CD14-positive monocyte (primary cell): ENCODE measurements around the gene CD300E. TPM values are rescaled to one million over a fixed set of nuclear protein-coding genes. Genes with fewer than 3 reads are reported as not detected.

Experiments
- DNase-seq, 3 donors: peaks; one replicate each; pipeline ENCODE4 v3.0.0-alpha.2; 2011 to 2022
- H2AFZ ChIP-seq: 2 replicates; pipeline ENCODE4 v1.6.0; 2012; ENCODE audit warnings: mild to moderate bottlenecking, low read depth, low read length, inconsistent platforms; ENCODE audit not compliant: insufficient read depth, poor library complexity, severe bottlenecking
- H3K27ac ChIP-seq, 2 donors: 1 replicate in 1 of 2; 2 replicates in 1 of 2; pipeline ENCODE4 v1.5.1; 2012 to 2013; ENCODE audit warnings: low read length in 2 of 2, control low read depth in 1 of 2, inconsistent platforms in 1 of 2, low read depth in 1 of 2, mild to moderate bottlenecking in 1 of 2
- H3K27me3 ChIP-seq, 2 donors: one replicate each; pipeline versions ENCODE4 v1.6.0 to v1.6.1; 2011 to 2013; ENCODE audit warnings: low read length in 2 of 2; ENCODE audit not compliant: control insufficient read depth in 2 of 2, insufficient read depth in 2 of 2
- H3K36me3 ChIP-seq, 2 donors: replicated peaks in 1 of 2; 1 replicate in 1 of 2; 2 replicates in 1 of 2; pipeline versions ENCODE4 v1.5.1 to v1.6.1; 2012 to 2013; ENCODE audit warnings: low read length in 2 of 2, control low read depth in 1 of 2, inconsistent platforms in 1 of 2, mild to moderate bottlenecking in 1 of 2; ENCODE audit not compliant: insufficient read depth in 2 of 2, control insufficient read depth in 1 of 2
- H3K4me1 ChIP-seq, 2 donors: 1 replicate in 1 of 2; 2 replicates in 1 of 2; pipeline versions ENCODE4 v1.5.1 to v1.6.1; 2012 to 2013; ENCODE audit warnings: low read length in 2 of 2, control low read depth in 1 of 2, inconsistent platforms in 1 of 2, mild to moderate bottlenecking in 1 of 2, moderate library complexity in 1 of 2; ENCODE audit not compliant: insufficient read depth in 2 of 2, control insufficient read depth in 1 of 2
- H3K4me2 ChIP-seq: replicated peaks from 2 replicates; pipeline ENCODE3; 2012; ENCODE audit warnings: low read length, moderate library complexity, mild to moderate bottlenecking; ENCODE audit not compliant: poor library complexity, severe bottlenecking; ENCODE audit errors: extremely low read depth
- H3K4me3 ChIP-seq, 3 experiments: fragments of 200-600 bp in 1 of 3; sonication (generic) in 1 of 3; replicated peaks in 1 of 3; 1 replicate in 2 of 3; 2 replicates in 1 of 3; pipeline ENCODE4 v1.5.1; 2011 to 2013; ENCODE audit warnings: low read length in 3 of 3, mild to moderate bottlenecking in 3 of 3, control low read depth in 2 of 3, low read depth in 2 of 3, inconsistent platforms in 1 of 3, moderate library complexity in 1 of 3
- H3K79me2 ChIP-seq: 2 replicates; pipeline ENCODE4 v1.6.0; 2012; ENCODE audit warnings: mild to moderate bottlenecking, control low read depth, inconsistent platforms, low read length, moderate library complexity; ENCODE audit not compliant: insufficient read depth
- H3K9ac ChIP-seq: 2 replicates; pipeline ENCODE4 v1.6.0; 2017; ENCODE audit warnings: low read length, mild to moderate bottlenecking; ENCODE audit not compliant: insufficient read depth, poor library complexity, severe bottlenecking
- H3K9me3 ChIP-seq, 2 donors: replicated peaks in 1 of 2; 1 replicate in 1 of 2; 2 replicates in 1 of 2; pipeline versions ENCODE4 v1.5.1 to v1.6.1; 2012 to 2013; ENCODE audit warnings: low read length in 2 of 2, control low read depth in 1 of 2; ENCODE audit not compliant: control insufficient read depth in 1 of 2, insufficient read depth in 1 of 2
- H4K20me1 ChIP-seq: 2 replicates; pipeline ENCODE4 v1.6.0; 2012; ENCODE audit warnings: mild to moderate bottlenecking, low read length, control low read depth, moderate library complexity; ENCODE audit not compliant: insufficient read depth
- H3K27ac Mint-ChIP-seq, 7 donors: one replicate each; pipeline ENCODE4 v1.8.0; 2020; ENCODE audit warnings: mild to moderate bottlenecking in 7 of 7, mixed read lengths in 7 of 7, moderate library complexity in 6 of 7, inconsistent platforms in 2 of 7
- H3K27me3 Mint-ChIP-seq, 3 donors: one replicate each; pipeline ENCODE4 v1.8.0; 2021 to 2022; ENCODE audit warnings: low read depth in 3 of 3, mild to moderate bottlenecking in 3 of 3, mixed read lengths in 3 of 3, moderate library complexity in 3 of 3, inconsistent platforms in 1 of 3
- H3K36me3 Mint-ChIP-seq, 2 donors: one replicate each; pipeline ENCODE4 v1.8.0; 2020; ENCODE audit warnings: mixed read lengths in 2 of 2, inconsistent platforms in 1 of 2, mild to moderate bottlenecking in 1 of 2
- H3K4me1 Mint-ChIP-seq: one replicate; pipeline ENCODE4 v1.8.0; 2020; ENCODE audit warnings: mild to moderate bottlenecking, mixed read lengths
- H3K4me3 Mint-ChIP-seq, 2 donors: one replicate each; pipeline ENCODE4 v1.8.0; 2020; ENCODE audit warnings: mild to moderate bottlenecking in 2 of 2, mixed read lengths in 2 of 2, moderate library complexity in 1 of 2
- H3K9me3 Mint-ChIP-seq, 7 donors: one replicate each; pipeline ENCODE4 v1.8.0; 2020 to 2022; ENCODE audit warnings: mixed read lengths in 7 of 7, mild to moderate bottlenecking in 6 of 7, moderate library complexity in 6 of 7, inconsistent platforms in 2 of 7
- WGBS: methylation state at CpG from one replicate; pipeline ENCODE4 v1.1.5; 2013; ENCODE audit warnings: missing lambda C conversion rate; ENCODE audit not compliant: insufficient coverage; 5-methylcytosine and 5-hydroxymethylcytosine counted together
- intact Hi-C, 2 donors: fragments of 100-400 bp; cut with micrococcal nuclease; formaldehyde crosslinking; loops; one replicate each; pipeline versions ENCODE4 v1.15.0 to v1.15.1; 2023
- polyA plus RNA-seq, 3 donors: library from polyadenylated mRNA; depleted of rRNA in 1 of 3; unstranded in 2 of 3; stranded (reverse) in 1 of 3; fragments of 300-500 nt in 2 of 3; fragments of >200 nt in 1 of 3; fragmentation: Illumina TruSeq in 2 of 3; gene quantifications; 1 replicate in 2 of 3; 2 replicates in 1 of 3; pipeline ENCODE4 v1.2.3, GENCODE V29; 2012 to 2021
- TF ChIP-seq, protein P1 (sequence below): fragments of 200-600 bp; IDR thresholded peaks from one replicate; pipeline ENCODE4 v1.8.0; 2022; ENCODE audit warnings: antibody characterized with exemption, mild to moderate bottlenecking

CD300E gene
- polyA plus RNA-seq, 3 donors, result 65.0 to 228 (median 122) TPM

DNA sequence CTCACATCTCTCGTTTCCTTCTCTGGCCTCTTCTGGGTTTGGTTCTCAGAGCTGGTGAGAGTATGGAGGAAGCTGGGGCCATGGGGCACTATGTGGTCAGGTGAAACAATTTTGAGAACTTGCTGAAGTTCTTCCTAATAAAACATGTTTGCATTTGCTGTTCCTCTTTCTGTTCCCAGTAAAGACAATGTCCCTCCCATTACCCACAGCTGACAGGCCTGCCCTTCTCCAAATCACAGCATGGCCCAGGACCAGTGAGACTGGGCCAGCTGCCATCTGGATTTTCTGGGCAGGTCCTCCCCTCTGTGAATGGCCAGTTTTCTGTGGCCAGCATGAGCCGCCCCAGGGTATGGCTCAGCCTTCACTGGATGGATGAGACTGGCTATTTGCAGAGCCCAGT lies 56.1 kb downstream of the CD300E start, which contains the start of gene CD300H:
CD300H (minus strand) TSS at position 113 of the 400 bp plus-strand sequence.
- 89% methylated on average over 1 of the region's 2 CpGs for WGBS

DNA sequence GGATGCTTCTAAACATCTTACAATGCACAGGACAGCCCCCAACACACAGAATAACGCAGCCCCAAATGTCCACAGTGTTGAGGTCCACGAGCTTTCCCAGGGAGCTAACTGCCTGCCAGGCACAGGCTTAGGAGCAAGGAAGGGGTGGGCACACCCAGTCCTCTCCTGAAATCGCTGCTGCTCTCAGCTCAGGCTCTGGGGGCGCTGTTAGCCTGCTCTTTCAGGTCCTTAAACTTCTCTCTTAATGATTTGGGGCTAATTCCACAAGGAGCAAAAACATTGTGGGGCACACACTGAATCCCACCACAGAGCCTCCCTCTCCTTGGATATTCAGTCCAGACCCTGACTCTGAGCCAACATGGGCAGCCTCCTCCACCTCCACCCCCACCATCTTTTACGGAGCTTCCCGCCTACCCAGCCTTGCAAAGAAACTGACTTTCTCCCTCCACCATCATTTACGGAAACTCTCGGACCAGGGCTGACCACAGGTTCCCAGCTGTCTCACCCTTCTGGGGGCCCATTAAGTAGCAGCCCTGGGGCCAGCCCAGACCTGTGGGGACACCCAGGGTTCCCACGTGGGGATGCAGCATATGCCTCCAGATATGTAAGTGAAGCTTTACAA lies 57.3 kb downstream of the CD300E start:
- TF ChIP-seq, protein P1, sequence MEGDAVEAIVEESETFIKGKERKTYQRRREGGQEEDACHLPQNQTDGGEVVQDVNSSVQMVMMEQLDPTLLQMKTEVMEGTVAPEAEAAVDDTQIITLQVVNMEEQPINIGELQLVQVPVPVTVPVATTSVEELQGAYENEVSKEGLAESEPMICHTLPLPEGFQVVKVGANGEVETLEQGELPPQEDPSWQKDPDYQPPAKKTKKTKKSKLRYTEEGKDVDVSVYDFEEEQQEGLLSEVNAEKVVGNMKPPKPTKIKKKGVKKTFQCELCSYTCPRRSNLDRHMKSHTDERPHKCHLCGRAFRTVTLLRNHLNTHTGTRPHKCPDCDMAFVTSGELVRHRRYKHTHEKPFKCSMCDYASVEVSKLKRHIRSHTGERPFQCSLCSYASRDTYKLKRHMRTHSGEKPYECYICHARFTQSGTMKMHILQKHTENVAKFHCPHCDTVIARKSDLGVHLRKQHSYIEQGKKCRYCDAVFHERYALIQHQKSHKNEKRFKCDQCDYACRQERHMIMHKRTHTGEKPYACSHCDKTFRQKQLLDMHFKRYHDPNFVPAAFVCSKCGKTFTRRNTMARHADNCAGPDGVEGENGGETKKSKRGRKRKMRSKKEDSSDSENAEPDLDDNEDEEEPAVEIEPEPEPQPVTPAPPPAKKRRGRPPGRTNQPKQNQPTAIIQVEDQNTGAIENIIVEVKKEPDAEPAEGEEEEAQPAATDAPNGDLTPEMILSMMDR, result peak; percentile 82
- Histone ChIP-seq H3K9ac (peak overlapping the region; percentile 46), H3K79me2 (no peaks in the 10 kb centered on the region), H3K9me3 (no peaks in the 10 kb centered on the region), H3K4me2 (peak overlapping the region; percentile 81), H3K4me1 (peaks cover 75 to 87% of the 10 kb centered on the region in 2 donors), H3K27ac (peak overlapping the region; percentile 26 to 82), H4K20me1 (peaks cover 29% of the 10 kb centered on the region), H3K36me3 (peaks cover 0 to 29% of the 10 kb centered on the region in 2 donors), H3K4me3 (peak overlapping the region in 2 of 3 experiments; percentile 37 to 79), H3K27me3 (no peaks in the 10 kb centered on the region), H2AFZ (peak overlapping the region; percentile 41)
- H3K36me3 Mint-ChIP-seq, result peaks cover 10 to 30% of the 10 kb centered on the region in 2 donors
- WGBS, result 34% methylated on average over 7 of the region's 9 CpGs
- H3K27ac Mint-ChIP-seq, result peak overlapping the region; percentile 14 to 95 (median 86)
- H3K4me3 Mint-ChIP-seq, result peak overlapping the region; percentile 73 to 91
- peak in 2 of 3 donors; percentile 58 to 59 for DNase-seq
- intact Hi-C loops, result loop anchor here in 1 of 2 donors (5.0 to 10.0 kb wide), 2 partner anchors 81 to 169 kb away; partner anchors contain the start of gene RAB37
- peaks cover 64% of the 10 kb centered on the region for H3K4me1 Mint-ChIP-seq
- peaks cover 0 to 3% (median 0%) of the 10 kb centered on the region in 7 donors for H3K9me3 Mint-ChIP-seq
- peaks cover 3 to 9% (median 4%) of the 10 kb centered on the region in 3 donors for H3K27me3 Mint-ChIP-seq

More for the DNA sequence above, 56.1 kb downstream of the CD300E start, which contains the start of gene CD300H:
- peak within 1 kb of the TSS; percentile 87 to 96 (median 93) for H3K27ac Mint-ChIP-seq
- Histone ChIP-seq H3K9me3 (no peaks in the 10 kb centered on the region), H2AFZ (peak within 1 kb of the TSS; percentile 41), H3K36me3 (peaks cover 0 to 20% of the 10 kb centered on the region in 2 donors), H4K20me1 (peaks cover 23% of the 10 kb centered on the region), H3K27ac (peak within 1 kb of the TSS; percentile 67 to 82), H3K4me1 (peaks cover 78 to 89% of the 10 kb centered on the region in 2 donors), H3K4me3 (peak within 1 kb of the TSS; percentile 4 to 79 (median 37)), H3K79me2 (no peaks in the 10 kb centered on the region), H3K27me3 (no peaks in the 10 kb centered on the region), H3K4me2 (peak within 1 kb of the TSS; percentile 81), H3K9ac (peak within 1 kb of the TSS; percentile 46)
- peaks cover 0 to 14% (median 3%) of the 10 kb centered on the region in 7 donors for H3K9me3 Mint-ChIP-seq
- H3K4me1 Mint-ChIP-seq, result peaks cover 67% of the 10 kb centered on the region
- H3K27me3 Mint-ChIP-seq, result peaks cover 3 to 7% (median 7%) of the 10 kb centered on the region in 3 donors
- TF ChIP-seq, protein P1, result no peak
- peak; percentile 51 to 79 (median 63) for DNase-seq
- intact Hi-C loops, result loop anchor here in 1 of 2 donors (5.0 to 10.0 kb wide), 2 partner anchors 80 to 167 kb away; partner anchors contain the start of gene RAB37
- peak within 1 kb of the TSS; percentile 73 to 91 for H3K4me3 Mint-ChIP-seq
- peaks cover 14 to 20% of the 10 kb centered on the region in 2 donors for H3K36me3 Mint-ChIP-seq
